GM19099 (cell line): ENCODE data around the gene TNNC2.
A peak's percentile ranks its signal among the peaks of the same experiment; 100 is the strongest.

ENCODE experiments used
- POLR2A ChIP-seq: IDR thresholded peaks from 3 replicates; pipeline ENCODE4 v1.6.1; 2011; ENCODE audit warnings: low read depth; ENCODE audit not compliant: insufficient read length; ENCODE audit errors: extremely low read depth

Gene TNNC2

DNA sequence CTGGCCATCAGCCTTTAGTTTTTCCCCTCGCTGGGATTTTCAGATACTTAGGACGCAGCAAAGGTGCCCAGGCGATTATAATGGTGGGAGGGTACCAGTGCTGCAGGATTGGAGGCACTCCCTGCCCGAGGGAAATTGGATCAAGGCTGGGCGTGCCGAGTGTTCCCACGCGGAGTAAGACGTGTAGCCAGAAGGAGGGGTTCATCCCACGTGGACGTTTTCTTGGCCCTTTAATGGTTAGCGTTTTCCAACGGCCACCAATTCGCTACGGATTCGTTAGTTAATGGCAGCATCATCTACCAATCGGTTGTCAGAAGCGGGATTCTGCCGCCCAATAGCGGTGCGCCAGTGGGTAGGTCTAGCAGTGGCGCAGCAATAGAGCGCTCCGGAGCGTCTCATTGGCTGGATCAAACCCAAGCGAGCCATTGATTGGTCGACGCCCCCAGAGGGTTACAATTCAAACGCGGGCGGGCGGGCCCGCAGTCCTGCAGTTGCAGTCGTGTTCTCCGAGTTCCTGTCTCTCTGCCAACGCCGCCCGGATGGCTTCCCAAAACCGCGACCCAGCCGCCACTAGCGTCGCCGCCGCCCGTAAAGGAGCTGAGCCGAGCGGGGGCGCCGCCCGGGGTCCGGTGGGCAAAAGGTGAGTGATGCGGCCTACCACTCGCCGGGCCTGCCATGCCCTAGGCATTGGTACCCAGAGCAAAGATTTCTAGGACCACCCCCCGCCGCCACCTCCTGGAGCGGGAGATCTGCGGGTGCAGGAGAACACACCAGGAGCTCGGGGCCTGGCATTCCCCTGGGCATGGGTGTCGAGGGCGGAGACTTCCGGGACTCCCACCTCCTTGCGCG is 14.7 kb downstream of the TNNC2 start, which contains the start of gene UBE2C:
Gene UBE2C, plus strand, starts transcription at position 488 of the 849 bp plus-strand sequence. Its CDS starts 52 bp downstream, at position 540.
- peak; percentile 70 for TF ChIP-seq POLR2A

GRCh38 chr20:45810191-45810970 is 16.7 kb downstream of the TNNC2 start:
- TF ChIP-seq POLR2A: no peak

DNA sequence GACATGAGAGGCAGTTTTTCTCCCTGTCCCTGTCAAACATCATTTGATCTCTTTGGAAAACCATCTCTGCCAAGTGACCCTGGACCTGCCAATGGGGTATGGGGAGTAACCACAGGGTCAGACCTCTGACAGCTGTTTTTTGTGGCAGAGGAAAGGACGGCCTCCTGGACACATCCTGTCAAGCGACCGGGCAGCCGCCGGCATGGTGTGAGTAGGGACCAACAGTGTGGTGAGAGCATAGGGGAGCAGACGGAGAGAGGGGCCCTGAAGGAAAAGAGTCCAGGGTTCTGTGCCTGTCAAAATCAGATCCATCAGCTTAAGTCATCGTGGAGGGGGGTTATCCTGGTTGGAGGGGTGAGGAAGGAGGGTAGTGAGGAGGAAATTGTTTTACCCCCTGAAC is 25.3 kb downstream of the TNNC2 start:
- no peak for TF ChIP-seq POLR2A

GRCh38 chr20:45798935-45799642 is 28.0 kb downstream of the TNNC2 start:
- no peak for TF ChIP-seq POLR2A

GRCh38 chr20:45796337-45797065 is 30.6 kb downstream of the TNNC2 start:
- TF ChIP-seq POLR2A: no peak

GRCh38 chr20:45792317-45793118 is 34.6 kb downstream of the TNNC2 start:
- peak; percentile 9 for TF ChIP-seq POLR2A

GRCh38 chr20:45788351-45788750 is 38.8 kb downstream of the TNNC2 start:
- no peak for TF ChIP-seq POLR2A

DNA sequence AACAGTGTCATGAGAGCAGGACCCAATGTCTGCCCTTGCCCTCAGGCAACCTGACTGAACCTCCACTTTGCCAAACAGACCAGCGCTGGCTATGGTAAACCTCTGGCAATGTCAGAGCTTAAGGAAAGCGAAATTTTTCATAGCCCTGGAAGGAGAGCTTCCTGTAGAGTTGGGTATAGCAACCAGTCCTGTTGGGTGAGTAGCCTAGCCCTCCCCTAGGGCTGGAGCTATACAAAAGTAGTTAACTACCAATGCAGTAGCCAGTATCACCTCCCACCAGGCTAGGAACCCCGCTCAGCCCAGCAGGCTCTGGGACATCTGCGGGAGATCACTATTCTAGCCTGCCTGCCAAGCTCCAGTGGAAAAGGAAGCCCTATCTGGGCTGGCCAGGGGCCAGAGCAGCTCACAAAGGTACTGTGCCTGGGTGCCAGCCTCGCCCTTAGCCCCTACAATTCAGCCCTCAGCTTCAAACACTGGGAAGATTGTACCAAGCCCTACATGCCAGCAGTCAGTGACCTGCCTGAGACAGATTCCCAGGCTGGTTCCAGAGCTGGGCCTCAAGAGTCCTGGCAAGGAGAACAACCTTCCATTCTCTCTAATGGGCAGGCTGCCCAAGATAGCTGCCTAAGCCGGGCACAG is 43.3 kb downstream of the TNNC2 start:
- no peak for TF ChIP-seq POLR2A

GRCh38 chr20:45782890-45783289 is 44.2 kb downstream of the TNNC2 start:
- no peak for TF ChIP-seq POLR2A

DNA sequence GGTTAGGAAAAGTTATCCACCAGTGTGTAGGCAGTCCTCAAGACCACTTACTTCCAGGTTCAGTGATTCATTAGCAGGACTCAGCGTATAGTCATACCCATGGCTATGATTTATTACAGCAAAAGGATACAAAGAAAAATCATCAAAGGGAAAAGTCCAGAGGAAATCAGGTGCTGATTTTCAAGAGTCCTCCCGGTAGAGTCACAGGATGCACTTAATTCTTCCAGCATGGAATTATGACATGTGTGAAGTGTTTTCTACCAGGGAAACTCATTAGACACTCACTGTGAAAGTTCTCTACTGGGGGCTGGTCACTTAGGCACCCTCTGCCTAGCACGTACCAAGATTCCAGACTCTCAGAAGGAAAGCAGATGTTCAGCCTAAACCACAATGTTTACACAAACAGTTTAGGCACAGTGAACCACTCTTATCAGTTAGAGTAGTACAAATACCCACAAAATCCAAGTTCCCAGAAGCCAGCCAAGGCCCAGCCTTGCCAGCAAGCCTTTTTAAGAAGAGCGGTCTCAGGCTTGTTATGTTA is 45.7 kb downstream of the TNNC2 start:
- no peak for TF ChIP-seq POLR2A

GRCh38 chr20:45780159-45780558 is 47.0 kb downstream of the TNNC2 start:
- TF ChIP-seq POLR2A: no peak

DNA sequence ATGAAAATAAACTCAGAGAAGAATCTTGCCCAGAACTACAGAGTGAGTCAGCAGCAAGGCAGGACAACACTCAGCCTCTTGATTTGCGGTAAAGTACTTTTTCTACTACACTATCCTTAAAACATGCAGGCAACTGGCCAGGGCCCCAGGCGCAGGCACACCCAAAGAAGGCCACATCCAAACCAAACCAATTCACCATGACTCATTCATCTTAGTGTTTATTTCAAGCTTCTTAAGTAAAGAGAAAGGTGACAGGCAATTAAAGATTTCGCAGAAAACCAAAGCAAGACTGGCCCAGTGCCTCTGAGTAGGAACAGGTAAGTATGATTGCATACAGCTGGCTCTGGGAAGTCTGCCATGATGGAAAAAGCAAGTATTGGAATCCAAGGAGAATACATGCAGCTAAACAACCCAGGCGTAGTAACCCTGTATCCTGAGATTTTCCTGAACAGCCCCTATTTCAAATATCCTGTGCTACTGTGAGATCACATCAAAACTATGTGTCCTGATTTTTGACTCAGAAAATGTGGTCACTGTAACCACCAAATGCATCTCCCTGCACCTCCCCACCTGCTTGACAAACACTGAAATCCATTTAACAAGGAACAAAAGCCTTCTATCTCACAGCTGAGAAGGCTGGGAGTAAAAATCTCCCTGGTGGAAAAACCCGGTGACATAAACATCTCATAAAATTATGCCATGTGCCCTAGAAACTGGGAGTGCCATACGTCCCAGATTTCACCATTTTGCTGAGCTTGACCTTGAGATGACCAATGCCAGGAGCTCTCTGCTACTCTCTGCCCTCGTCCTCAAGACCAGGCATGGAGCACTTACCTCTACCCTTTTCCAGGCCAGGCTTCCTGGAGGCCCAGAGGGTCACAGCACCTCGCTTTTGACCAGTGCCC is 47.8 kb downstream of the TNNC2 start:
- no peak for TF ChIP-seq POLR2A

DNA sequence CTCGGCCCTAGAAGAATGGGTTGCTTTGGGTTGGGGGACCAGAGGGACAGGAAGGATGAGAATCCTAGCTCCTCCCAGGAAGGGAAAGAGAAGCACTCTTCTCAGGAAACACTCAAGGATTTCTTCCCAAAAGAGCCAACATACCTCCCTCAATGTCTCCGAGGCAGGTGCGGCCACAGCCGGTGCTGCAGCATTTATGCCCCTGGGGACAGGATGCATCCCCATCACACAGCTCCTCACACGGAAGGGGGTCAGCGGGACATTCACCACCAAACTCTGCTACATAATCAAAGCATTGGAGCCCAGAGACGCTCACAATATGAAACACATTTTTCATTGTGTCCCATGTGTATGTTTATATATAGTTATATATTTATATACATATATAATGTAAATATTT is 50.2 kb downstream of the TNNC2 start:
- no peak for TF ChIP-seq POLR2A

GRCh38 chr20:45775411-45775810 is 51.7 kb downstream of the TNNC2 start:
- TF ChIP-seq POLR2A: no peak
